ENCODE measurements around the gene PCCA. TPM values are rescaled to one million over a fixed set of nuclear protein-coding genes. Genes with fewer than 3 reads are reported as not detected.
"Not testable (repeated sequence)": the region's sequence is repeated elsewhere in the genome, so short reads cannot be mapped to it uniquely, and the experiment has no call there.

PCCA gene
- total RNA-seq, 1 experiment from 2014 or later = 10.0 TPM

GRCh38 chr13:100361504-100361903 lies 272.6 kb downstream of the PCCA start:
- no peak for DNase-seq (ENCODE audit: low spot score)

- DNase-seq (ENCODE audit: low spot score) = no peak
Measured at GRCh38 chr13:100362371-100362770, 273.5 kb downstream of the PCCA start.

- DNase-seq (ENCODE audit: low spot score) = no peak
Measured at GRCh38 chr13:100362781-100363180, 273.9 kb downstream of the PCCA start.

- DNase-seq (ENCODE audit: low spot score) = no peak
Measured at GRCh38 chr13:100363285-100363711, 274.4 kb downstream of the PCCA start.

GRCh38 chr13:100363874-100364273 lies 275.0 kb downstream of the PCCA start:
- peak; percentile 21 for DNase-seq (ENCODE audit: low spot score)

GRCh38 chr13:100364591-100364990 lies 275.7 kb downstream of the PCCA start:
- DNase-seq (ENCODE audit: low spot score) = no peak

- DNase-seq (ENCODE audit: low spot score) = no peak
Measured at GRCh38 chr13:100365680-100366079, 276.8 kb downstream of the PCCA start.

- DNase-seq (ENCODE audit: low spot score) = no peak
Measured at GRCh38 chr13:100378533-100378932, 289.6 kb downstream of the PCCA start.

- DNase-seq (ENCODE audit: low spot score) = no peak
Measured at GRCh38 chr13:100381595-100382224, 292.8 kb downstream of the PCCA start.

GRCh38 chr13:100382785-100383184 lies 293.9 kb downstream of the PCCA start:
- DNase-seq (ENCODE audit: low spot score) = no peak

GRCh38 chr13:100387416-100387815 lies 298.5 kb downstream of the PCCA start:
- no peak for DNase-seq (ENCODE audit: low spot score)

- not testable (repeated sequence) for DNase-seq (ENCODE audit: low spot score)
Measured at GRCh38 chr13:100388150-100388549, 299.3 kb downstream of the PCCA start.

GRCh38 chr13:100388923-100389322 lies 300.0 kb downstream of the PCCA start:
- DNase-seq (ENCODE audit: low spot score) = no peak

- no peak for DNase-seq (ENCODE audit: low spot score)
Measured at GRCh38 chr13:100389617-100390016, 300.7 kb downstream of the PCCA start.

- DNase-seq (ENCODE audit: low spot score) = peak; percentile 93
Measured at GRCh38 chr13:100392709-100393630, 304.1 kb downstream of the PCCA start.

GRCh38 chr13:100394005-100394695 lies 305.3 kb downstream of the PCCA start:
- DNase-seq (ENCODE audit: low spot score) = no peak

GRCh38 chr13:100395698-100396373 lies 306.9 kb downstream of the PCCA start:
- DNase-seq (ENCODE audit: low spot score) = no peak

GRCh38 chr13:100396776-100397175 lies 307.9 kb downstream of the PCCA start:
- no peak for DNase-seq (ENCODE audit: low spot score)

- no peak for DNase-seq (ENCODE audit: low spot score)
Measured at GRCh38 chr13:100397627-100398026, 308.7 kb downstream of the PCCA start.

GRCh38 chr13:100398360-100398759 lies 309.5 kb downstream of the PCCA start:
- DNase-seq (ENCODE audit: low spot score) = no peak

GRCh38 chr13:100399455-100399854 lies 310.6 kb downstream of the PCCA start:
- DNase-seq (ENCODE audit: low spot score) = no peak

- no peak for DNase-seq (ENCODE audit: low spot score)
Measured at GRCh38 chr13:100403675-100404074, 314.8 kb downstream of the PCCA start.
